DND-41 (cell line): ENCODE data around the gene PDCD11.

ENCODE experiments used
- EZH2 ChIP-seq: IDR thresholded peaks from 3 replicates; pipeline ENCODE4 v1.6.1; 2012; ENCODE audit warnings: borderline replicate concordance, low read depth, mild to moderate bottlenecking, moderate library complexity, low read length, inconsistent platforms; ENCODE audit not compliant: severe bottlenecking
- TF ChIP-seq, protein P1 (sequence below): IDR thresholded peaks from 2 replicates; pipeline ENCODE4 v1.5.1; 2012; ENCODE audit warnings: borderline replicate concordance, low read length, moderate library complexity, mild to moderate bottlenecking; ENCODE audit not compliant: poor library complexity, severe bottlenecking; ENCODE audit errors: extremely low read depth

DNA sequence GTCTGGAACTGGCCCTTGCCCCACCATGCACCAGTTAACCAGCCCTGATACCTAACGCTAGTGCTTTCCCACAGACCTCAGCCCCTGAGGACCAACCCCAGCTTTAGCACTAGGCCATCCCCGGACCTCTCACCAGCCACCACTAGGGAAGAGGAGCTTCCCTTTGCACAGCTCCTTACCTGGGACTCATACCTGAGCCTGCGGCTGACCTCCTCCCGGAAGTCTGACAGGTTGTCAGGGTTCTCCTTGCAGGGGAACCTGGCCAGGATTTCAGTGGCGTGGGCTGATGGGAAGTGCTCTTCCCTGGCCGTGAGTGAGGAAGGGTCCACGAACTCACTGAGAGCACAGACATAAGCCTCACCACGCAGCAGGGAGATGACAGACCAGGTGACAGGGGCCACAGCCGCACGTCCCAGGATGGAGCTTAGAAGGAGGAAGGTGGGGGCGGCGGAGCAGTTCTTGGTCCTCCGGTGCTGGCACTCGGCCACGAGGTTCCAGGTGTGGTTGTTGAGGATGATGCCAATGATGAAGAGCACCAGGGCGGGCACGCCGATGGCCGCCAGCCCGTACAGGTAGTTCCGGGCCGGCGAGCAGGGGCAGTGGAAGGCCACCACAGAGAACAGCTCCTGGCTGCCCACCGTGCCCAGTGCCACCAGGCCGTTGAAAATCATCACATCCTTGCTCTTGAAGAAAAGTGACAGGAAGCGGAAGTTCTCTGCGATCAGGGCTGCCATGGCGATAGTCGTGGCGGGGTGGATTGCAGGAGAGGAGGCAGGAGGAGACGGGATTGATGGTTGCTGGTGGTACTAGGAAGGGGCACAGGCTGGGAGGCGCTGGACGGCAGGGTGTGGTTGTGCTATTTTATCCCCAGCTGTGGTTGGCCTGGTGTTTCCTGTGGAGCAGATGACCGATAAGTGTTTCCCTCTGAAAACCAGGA is 53.0 kb downstream of the PDCD11 start:
- TF ChIP-seq, protein P1, sequence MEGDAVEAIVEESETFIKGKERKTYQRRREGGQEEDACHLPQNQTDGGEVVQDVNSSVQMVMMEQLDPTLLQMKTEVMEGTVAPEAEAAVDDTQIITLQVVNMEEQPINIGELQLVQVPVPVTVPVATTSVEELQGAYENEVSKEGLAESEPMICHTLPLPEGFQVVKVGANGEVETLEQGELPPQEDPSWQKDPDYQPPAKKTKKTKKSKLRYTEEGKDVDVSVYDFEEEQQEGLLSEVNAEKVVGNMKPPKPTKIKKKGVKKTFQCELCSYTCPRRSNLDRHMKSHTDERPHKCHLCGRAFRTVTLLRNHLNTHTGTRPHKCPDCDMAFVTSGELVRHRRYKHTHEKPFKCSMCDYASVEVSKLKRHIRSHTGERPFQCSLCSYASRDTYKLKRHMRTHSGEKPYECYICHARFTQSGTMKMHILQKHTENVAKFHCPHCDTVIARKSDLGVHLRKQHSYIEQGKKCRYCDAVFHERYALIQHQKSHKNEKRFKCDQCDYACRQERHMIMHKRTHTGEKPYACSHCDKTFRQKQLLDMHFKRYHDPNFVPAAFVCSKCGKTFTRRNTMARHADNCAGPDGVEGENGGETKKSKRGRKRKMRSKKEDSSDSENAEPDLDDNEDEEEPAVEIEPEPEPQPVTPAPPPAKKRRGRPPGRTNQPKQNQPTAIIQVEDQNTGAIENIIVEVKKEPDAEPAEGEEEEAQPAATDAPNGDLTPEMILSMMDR = no peak
- no peak for TF ChIP-seq EZH2
